ENCODE data around the gene FBXO9.

- TF ChIP-seq TBP (IDR thresholded peaks at IDR 0.05; ENCODE audit: low read depth, low read length) (no peak), CTCF (IDR thresholded peaks at IDR 0.05; ENCODE audit: control extremely low read depth in 1 of 3, insufficient read depth in 1 of 3, low read depth in 1 of 3, low read length in 3 of 3) (no peak), BACH1 (IDR thresholded peaks at IDR 0.05; ENCODE audit: low read length) (no peak), EZH2 (IDR thresholded peaks at IDR 0.05; ENCODE audit: low read depth, low read length, severe bottlenecking) (no peak), KDM1A (IDR thresholded peaks at IDR 0.05; ENCODE audit: borderline replicate concordance, low read length) (no peak), CBX8 (IDR thresholded peaks at IDR 0.05; ENCODE audit: borderline replicate concordance, low read depth, low read length) (no peak), HDAC2 (IDR thresholded peaks at IDR 0.05; ENCODE audit: borderline replicate concordance in 1 of 2, low read depth in 2 of 2, low read length in 2 of 2) (no peak), EP300 (IDR thresholded peaks at IDR 0.05; ENCODE audit: borderline replicate concordance in 1 of 2, low read depth in 2 of 2, low read length in 2 of 2) (no peak), SAP30 (IDR thresholded peaks at IDR 0.05; ENCODE audit: insufficient read depth, insufficient replicate concordance, low read length) (no peak), TAF7 (optimal IDR thresholded peaks at IDR 0.05; ENCODE audit: borderline replicate concordance, low read depth, low read length) (no peak), ZNF274 (IDR thresholded peaks at IDR 0.05; ENCODE audit: borderline replicate concordance, extremely low read depth, low read length) (no peak)
These were observed 79.6 kb downstream of the FBXO9 start for GRCh38 chr6:53144802-53145201.
